ENCODE results near the gene SLC34A1. TPM values are rescaled to one million over a fixed set of nuclear protein-coding genes. Genes with fewer than 3 reads are reported as not detected.

SLC34A1 gene
- total RNA-seq, 1 experiment from 2014 or later = not detected

DNA sequence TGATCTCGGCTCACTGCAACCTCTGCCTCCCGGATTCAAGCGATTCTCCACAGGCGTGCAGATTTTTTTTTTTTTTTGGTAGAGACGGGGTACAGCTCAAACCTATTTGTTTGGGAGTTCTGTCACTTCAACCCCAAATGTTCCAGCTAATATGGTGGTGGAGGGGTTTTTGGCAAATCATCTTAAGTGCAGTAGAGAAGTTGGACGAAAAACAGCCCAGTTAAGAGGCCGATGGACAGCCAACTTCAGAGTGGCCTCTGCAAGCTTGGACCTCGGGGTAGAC is 61.6 kb downstream of the SLC34A1 start:
- H3K27me3 ChIP-seq (replicated peaks; ENCODE audit: insufficient read depth, low read depth, low read length, poor library complexity) = no peaks in the 10 kb centered on the region
- ChIA-PET POLR2A (ENCODE audit: low non-redundant PET) (no interaction called here), CTCF (interaction anchor here (0.8 kb wide), 1 partner anchor 873 kb away, joined by 5 read pairs; no protein-coding TSS in a partner anchor)
- peak overlapping the region; percentile 16 for H3K27ac ChIP-seq (ENCODE audit: low read depth, low read length, poor library complexity, severe bottlenecking)
- H3K4me3 ChIP-seq (ENCODE audit: low read depth, low read length, poor library complexity, severe bottlenecking) = peak overlapping the region; percentile 66
- TF ChIP-seq EZH2 (IDR thresholded peaks at IDR 0.05; ENCODE audit: borderline replicate concordance, low read depth, low read length, poor library complexity, severe bottlenecking) = no peak
- TF ChIP-seq, protein P1, sequence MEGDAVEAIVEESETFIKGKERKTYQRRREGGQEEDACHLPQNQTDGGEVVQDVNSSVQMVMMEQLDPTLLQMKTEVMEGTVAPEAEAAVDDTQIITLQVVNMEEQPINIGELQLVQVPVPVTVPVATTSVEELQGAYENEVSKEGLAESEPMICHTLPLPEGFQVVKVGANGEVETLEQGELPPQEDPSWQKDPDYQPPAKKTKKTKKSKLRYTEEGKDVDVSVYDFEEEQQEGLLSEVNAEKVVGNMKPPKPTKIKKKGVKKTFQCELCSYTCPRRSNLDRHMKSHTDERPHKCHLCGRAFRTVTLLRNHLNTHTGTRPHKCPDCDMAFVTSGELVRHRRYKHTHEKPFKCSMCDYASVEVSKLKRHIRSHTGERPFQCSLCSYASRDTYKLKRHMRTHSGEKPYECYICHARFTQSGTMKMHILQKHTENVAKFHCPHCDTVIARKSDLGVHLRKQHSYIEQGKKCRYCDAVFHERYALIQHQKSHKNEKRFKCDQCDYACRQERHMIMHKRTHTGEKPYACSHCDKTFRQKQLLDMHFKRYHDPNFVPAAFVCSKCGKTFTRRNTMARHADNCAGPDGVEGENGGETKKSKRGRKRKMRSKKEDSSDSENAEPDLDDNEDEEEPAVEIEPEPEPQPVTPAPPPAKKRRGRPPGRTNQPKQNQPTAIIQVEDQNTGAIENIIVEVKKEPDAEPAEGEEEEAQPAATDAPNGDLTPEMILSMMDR (conservative IDR thresholded peaks at IDR 0.05; ENCODE audit: low read depth, low read length) = no peak
- no TSS peak for BruUV-seq (replicated peaks)
- no peaks in the 10 kb centered on the region for H3K9me3 ChIP-seq (ENCODE audit: low read depth, low read length, poor library complexity, severe bottlenecking)
- peaks cover 4% of the 10 kb centered on the region for H3K4me1 ChIP-seq (ENCODE audit: insufficient read depth, low read length, poor library complexity, severe bottlenecking)
- intact Hi-C loops (cut with micrococcal nuclease; ENCODE audit: unreplicated experiment) = no loop called here
- DNase-seq (ENCODE audit: low spot score) = no peak
- H3K36me3 ChIP-seq (ENCODE audit: insufficient read depth, low read length, poor library complexity, severe bottlenecking) = no peaks in the 10 kb centered on the region

DNA sequence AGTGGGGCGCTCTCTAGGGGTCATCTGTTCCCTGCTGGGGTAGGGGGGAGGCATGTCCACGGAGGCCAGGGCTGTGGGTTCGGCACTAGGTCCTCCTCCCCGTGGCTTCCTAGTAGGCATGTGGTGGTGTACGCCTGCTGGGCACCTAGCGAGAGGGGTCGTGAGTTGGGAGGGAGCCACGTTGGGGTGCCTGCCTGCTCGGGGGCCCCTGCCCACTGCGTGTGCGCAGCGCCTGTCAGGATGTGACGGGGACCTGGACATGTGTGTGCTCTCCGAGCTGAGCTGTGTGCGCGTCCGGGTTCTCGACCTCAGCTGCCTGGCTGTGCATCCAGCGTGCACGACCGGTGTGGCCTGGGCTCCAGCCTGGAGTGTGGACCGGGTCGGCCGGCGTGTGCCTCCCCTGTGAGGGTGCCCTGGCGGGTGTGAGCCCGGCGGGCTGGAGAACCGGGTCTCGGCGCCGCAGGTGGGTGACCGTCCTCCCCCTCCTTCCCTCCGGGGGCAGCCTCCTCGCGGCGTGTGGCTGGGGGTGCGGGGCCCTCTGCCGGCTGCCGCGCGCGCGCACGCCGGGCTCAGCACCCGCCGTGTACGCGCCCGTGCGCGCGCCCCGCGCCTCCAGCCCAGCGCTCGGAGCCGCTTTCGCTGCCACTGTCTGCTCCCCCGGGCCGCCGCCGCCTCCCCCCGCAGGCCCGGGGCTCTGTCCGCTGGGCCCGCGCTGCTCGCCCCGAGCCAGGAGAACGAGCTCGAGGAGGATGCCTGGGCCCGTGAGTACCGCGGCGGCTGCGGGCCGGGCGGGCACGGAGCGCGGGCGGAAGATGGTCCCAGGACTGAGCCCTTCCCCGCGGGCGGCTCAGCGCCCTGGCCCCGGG is 62.2 kb downstream of the SLC34A1 start, which contains the start of gene PRR7:
Gene PRR7, plus strand, starts transcription at position 615 of the 866 bp plus-strand sequence. CDS start 8,254 bp downstream, outside the sequence.
- Histone ChIP-seq H3K9me3 (ENCODE audit: low read depth, low read length, poor library complexity, severe bottlenecking) (no peaks in the 10 kb centered on the region), H3K27me3 (replicated peaks; ENCODE audit: insufficient read depth, low read depth, low read length, poor library complexity) (no peaks in the 10 kb centered on the region), H3K27ac (ENCODE audit: low read depth, low read length, poor library complexity, severe bottlenecking) (peak within 1 kb of the TSS; percentile 16), H3K4me1 (ENCODE audit: insufficient read depth, low read length, poor library complexity, severe bottlenecking) (peaks cover 4% of the 10 kb centered on the region), H3K36me3 (ENCODE audit: insufficient read depth, low read length, poor library complexity, severe bottlenecking) (no peaks in the 10 kb centered on the region), H3K4me3 (ENCODE audit: low read depth, low read length, poor library complexity, severe bottlenecking) (peak within 1 kb of the TSS; percentile 66)
- DNase-seq (ENCODE audit: low spot score) = peak; percentile 75
- ChIA-PET POLR2A (ENCODE audit: low non-redundant PET) (no interaction called here), CTCF (no interaction called here)
- intact Hi-C loops (cut with micrococcal nuclease; ENCODE audit: unreplicated experiment) = no loop called here
- BruUV-seq (replicated peaks) = no TSS peak
- TF ChIP-seq EZH2 (IDR thresholded peaks at IDR 0.05; ENCODE audit: borderline replicate concordance, low read depth, low read length, poor library complexity, severe bottlenecking) = no peak
- TF ChIP-seq, protein P1 (conservative IDR thresholded peaks at IDR 0.05; ENCODE audit: low read depth, low read length) = no peak

DNA sequence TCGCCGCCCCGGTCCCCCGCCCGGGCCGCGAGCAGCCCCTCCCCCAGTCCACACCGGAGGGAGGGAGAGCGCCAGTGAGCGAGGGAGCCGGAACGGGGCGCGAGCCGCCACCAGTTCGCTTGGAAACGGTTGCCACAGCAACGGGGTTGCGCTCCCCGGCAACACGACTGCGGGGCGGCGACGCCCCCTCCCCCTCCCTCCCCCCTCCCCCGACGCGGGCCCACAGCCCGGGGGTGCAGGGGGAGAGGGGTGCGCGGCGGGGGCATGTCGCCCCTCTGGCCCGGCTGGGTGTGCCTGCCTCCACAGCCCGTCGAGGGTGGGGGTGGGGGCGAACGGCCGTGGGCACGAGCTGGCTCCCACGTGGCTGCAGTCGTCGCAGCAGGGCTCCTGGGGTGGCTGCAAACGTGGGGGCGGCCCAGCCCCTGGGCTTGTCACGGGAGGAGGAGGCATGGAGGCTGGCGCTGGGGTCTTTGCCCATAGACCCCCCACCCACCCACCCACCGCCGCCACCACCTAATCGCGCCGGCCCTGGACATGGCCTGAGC is 62.9 kb downstream of the SLC34A1 start:
- intact Hi-C loops (cut with micrococcal nuclease; ENCODE audit: unreplicated experiment) = no loop called here

More for the DNA sequence above, 62.9 kb downstream of the SLC34A1 start:
- Histone ChIP-seq H3K27me3 (replicated peaks; ENCODE audit: insufficient read depth, low read depth, low read length, poor library complexity) (no peaks in the 10 kb centered on the region), H3K4me3 (ENCODE audit: low read depth, low read length, poor library complexity, severe bottlenecking) (peak overlapping the region; percentile 66), H3K4me1 (ENCODE audit: insufficient read depth, low read length, poor library complexity, severe bottlenecking) (peaks cover 4% of the 10 kb centered on the region), H3K27ac (ENCODE audit: low read depth, low read length, poor library complexity, severe bottlenecking) (no peak overlapping the region), H3K9me3 (ENCODE audit: low read depth, low read length, poor library complexity, severe bottlenecking) (no peaks in the 10 kb centered on the region), H3K36me3 (ENCODE audit: insufficient read depth, low read length, poor library complexity, severe bottlenecking) (no peaks in the 10 kb centered on the region)
- BruUV-seq (replicated peaks) = no TSS peak
- no peak for TF ChIP-seq EZH2 (IDR thresholded peaks at IDR 0.05; ENCODE audit: borderline replicate concordance, low read depth, low read length, poor library complexity, severe bottlenecking)
- TF ChIP-seq, protein P1 (conservative IDR thresholded peaks at IDR 0.05; ENCODE audit: low read depth, low read length) = no peak
- peak; percentile 52 for DNase-seq (ENCODE audit: low spot score)
- ChIA-PET CTCF (interaction anchor here (0.7 kb wide), 1 partner anchor 64 kb away, joined by 3 read pairs; no protein-coding TSS in a partner anchor), POLR2A (ENCODE audit: low non-redundant PET) (no interaction called here)

All from A673 (cell line).